Astrocyte of the spinal cord (primary cell): ENCODE measurements around the gene ARMC12.

ENCODE experiments used
- DNase-seq: peaks from one replicate; pipeline ENCODE4 v3.0.0; 2011; ENCODE audit warnings: low read depth, low spot score
- H3K4me3 ChIP-seq: 2 replicates; pipeline ENCODE4 v1.5.1; 2011; ENCODE audit warnings: low read depth, mild to moderate bottlenecking, low read length, moderate library complexity
- CTCF ChIP-seq: IDR thresholded peaks from 2 replicates; pipeline ENCODE4 v1.5.1; 2012; ENCODE audit warnings: low read depth, mild to moderate bottlenecking, low read length, inconsistent platforms
- in situ Hi-C: cut with HindIII; loops from 2 replicates; pipeline ENCODE4 v1.10.0; 2017; ENCODE audit warnings: low sequenced_read_pairs

Gene ARMC12

GRCh38 chr6:35735452-35735851, 1.4 kb upstream of the ARMC12 start:
- H3K4me3 ChIP-seq, result no peak overlapping the region

GRCh38 chr6:35736253-35736894, 458 bp upstream of the ARMC12 start:
- no peak overlapping the region for H3K4me3 ChIP-seq
- TF ChIP-seq CTCF, result peak; percentile 96
- in situ Hi-C loops, result no loop called here
- DNase-seq, result peak; percentile 57

More at GRCh38 chr6:35735452-35735851, 1.4 kb upstream of the ARMC12 start:
- in situ Hi-C loops, result no loop called here
- TF ChIP-seq CTCF, result no peak
- DNase-seq, result no peak

GRCh38 chr6:35737413-35738211, 780 bp downstream of the ARMC12 start:
- no peak overlapping the region for H3K4me3 ChIP-seq
- in situ Hi-C loops, result no loop called here
- peak; percentile 76 for TF ChIP-seq CTCF
- peak; percentile 83 for DNase-seq

GRCh38 chr6:35739645-35740524, 3.1 kb downstream of the ARMC12 start:
- no peak for DNase-seq
- in situ Hi-C loops, result no loop called here
- H3K4me3 ChIP-seq, result no peak overlapping the region
- no peak for TF ChIP-seq CTCF

- no peak overlapping the region for H3K4me3 ChIP-seq
- TF ChIP-seq CTCF, result no peak
- no peak for DNase-seq
- in situ Hi-C loops, result no loop called here
Measured at GRCh38 chr6:35742842-35743241, 6.0 kb downstream of the ARMC12 start.

GRCh38 chr6:35745509-35745908, 8.7 kb downstream of the ARMC12 start:
- H3K4me3 ChIP-seq, result no peak overlapping the region
- in situ Hi-C loops, result no loop called here
- DNase-seq, result no peak
- no peak for TF ChIP-seq CTCF
